HG02798 (cell line): ENCODE results near the gene RFC2.
"Not testable (repeated sequence)": the region's sequence is repeated elsewhere in the genome, so short reads cannot be mapped to it uniquely, and the experiment has no call there.

Experiments
- ATAC-seq: cut with Tn5 transposase; IDR thresholded peaks from one replicate; pipeline ENCODE4 v1.9.1; 2021; ENCODE audit warnings: mild to moderate bottlenecking; ENCODE audit not compliant: unreplicated experiment, poor library complexity

RFC2 gene

DNA sequence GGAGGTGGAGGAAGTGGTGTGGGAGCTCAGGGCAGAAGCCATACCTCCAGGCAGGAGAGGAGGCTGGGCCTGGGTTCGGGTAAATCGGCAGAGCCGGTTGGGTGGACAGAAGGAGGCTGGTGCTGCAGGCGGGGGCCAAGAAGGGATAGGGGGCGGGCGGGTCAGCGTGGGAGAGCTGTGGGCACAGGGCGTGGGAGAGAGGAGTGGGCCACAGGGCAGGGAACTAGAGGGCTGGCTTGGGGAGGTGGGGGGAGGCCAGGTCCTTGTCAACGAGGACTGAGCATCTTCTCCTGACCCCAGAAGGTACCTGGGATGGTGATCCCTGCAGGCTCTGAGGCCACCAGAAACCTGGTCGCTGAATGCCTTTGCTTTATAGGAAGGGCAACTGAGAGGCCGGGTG is 32.5 kb downstream of the RFC2 start:
- no peak for ATAC-seq

DNA sequence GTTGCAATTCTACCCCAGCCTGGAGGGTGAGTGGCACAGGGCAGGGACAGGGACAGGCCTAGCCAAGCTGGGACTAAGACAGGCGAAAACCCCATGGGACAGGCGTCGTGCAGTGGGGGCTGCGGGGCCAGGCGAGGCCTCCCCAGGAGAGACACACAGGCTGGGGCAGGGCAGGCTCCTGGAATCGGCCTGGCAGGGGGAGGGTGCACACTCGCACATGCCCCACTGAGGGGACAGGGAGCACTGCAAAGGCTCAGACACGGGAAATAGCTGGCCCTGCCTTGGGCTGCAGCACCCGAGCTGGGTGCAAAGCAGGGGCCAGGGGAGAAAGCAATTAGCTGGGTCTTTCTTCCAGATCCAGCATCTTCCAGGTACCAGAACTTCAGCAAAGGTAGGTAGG is 34.0 kb downstream of the RFC2 start:
- ATAC-seq, result no peak

- no peak for ATAC-seq
Measured at GRCh38 chr7:74219416-74219815, 34.8 kb downstream of the RFC2 start.

GRCh38 chr7:74218343-74218698 is 35.9 kb downstream of the RFC2 start:
- no peak for ATAC-seq

GRCh38 chr7:74217455-74218342 is 36.5 kb downstream of the RFC2 start:
- peak; percentile 52 for ATAC-seq

DNA sequence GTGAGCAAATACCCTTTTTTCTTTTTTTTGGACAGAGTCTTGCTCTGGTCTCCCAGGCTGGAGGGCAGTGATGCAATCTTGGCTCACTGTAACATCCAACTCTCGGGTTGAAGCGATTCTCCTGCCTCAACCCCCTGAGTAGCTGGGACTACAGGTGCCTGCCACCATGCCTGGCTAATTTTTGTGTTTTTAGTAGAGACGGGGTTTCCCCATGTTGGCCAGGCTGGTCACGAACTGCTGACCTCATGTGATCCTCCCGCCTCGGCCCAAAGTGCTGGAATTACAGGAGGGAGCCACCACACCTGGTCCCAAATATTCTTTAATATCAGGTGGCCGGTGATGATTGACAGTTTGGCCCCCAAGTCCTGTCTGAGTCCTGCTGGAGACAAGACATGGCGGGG is 37.8 kb downstream of the RFC2 start:
- no peak for ATAC-seq

- ATAC-seq, result no peak
Measured at GRCh38 chr7:74215921-74216320, 38.3 kb downstream of the RFC2 start.

- ATAC-seq, result no peak
Measured at GRCh38 chr7:74214816-74215630, 39.2 kb downstream of the RFC2 start.

DNA sequence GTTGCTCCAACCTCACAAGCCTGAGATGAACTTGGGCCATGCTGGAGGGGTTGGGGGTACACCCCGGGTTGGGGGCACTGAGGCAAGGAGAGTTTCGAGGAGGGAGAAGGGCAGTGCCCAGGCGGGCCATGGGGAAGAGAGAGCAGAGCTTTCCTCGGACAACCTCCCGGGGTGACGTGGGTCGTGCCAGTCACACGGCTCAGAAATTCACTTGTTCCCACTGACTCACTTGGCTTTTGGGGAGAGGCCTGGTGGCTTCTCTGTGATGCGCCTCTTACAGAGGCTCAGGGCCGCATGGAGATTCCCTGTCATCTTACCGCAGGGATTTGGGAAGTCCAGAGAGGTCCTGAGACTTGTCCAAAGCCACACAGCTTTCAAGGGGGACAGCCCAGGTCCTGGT is 41.5 kb downstream of the RFC2 start:
- ATAC-seq, result no peak

- ATAC-seq, result not testable (repeated sequence)
Measured at GRCh38 chr7:74208241-74208640, 46.0 kb downstream of the RFC2 start.

DNA sequence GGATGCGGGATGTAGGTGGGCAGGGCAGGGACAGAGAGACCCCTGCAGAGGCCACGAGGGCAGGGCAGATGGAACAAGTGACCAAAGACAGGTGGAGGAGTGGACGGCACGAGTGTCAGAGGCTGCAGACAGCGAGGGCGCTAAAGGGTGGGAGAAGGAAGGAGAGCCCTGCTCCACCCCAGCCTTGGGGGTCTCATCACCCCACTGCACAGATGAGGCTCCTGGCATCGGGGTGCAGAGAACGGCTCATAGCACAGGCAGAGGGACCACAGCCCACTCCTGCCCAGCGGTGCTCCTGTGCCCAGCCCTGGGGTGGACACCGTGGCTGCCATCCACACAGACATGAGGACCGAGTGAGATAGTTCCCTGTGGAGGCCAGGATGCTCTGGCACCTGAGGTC is 46.6 kb downstream of the RFC2 start:
- ATAC-seq, result no peak

DNA sequence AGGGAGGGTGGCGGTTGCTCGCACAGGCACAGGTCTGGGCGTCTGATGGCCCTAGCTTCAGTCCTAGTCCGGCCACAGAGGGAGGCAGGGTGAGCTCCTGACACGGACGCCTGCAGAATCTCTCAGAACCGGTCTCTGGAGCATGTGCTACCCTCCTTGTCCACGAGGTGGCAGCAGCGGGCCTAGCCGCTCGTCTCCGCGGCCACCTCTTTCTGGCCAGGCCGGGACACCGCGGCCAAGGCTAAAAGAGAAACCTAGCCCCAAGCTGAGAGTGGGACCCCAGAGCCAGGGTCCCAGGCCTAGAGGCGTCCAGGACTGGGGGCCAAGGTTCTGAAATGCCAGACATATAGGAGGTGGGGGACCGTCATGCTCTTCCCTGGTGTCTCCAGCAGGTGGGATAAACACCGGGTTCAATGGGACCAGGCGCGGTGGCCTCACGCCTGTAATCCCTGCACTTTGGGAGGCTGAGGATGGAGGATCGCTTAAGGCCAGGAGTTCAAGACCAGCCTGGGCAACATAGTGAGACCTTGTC is 47.5 kb downstream of the RFC2 start:
- peak; percentile 51 for ATAC-seq

- ATAC-seq, result not testable (repeated sequence)
Measured at GRCh38 chr7:74206052-74206451, 48.1 kb downstream of the RFC2 start.

DNA sequence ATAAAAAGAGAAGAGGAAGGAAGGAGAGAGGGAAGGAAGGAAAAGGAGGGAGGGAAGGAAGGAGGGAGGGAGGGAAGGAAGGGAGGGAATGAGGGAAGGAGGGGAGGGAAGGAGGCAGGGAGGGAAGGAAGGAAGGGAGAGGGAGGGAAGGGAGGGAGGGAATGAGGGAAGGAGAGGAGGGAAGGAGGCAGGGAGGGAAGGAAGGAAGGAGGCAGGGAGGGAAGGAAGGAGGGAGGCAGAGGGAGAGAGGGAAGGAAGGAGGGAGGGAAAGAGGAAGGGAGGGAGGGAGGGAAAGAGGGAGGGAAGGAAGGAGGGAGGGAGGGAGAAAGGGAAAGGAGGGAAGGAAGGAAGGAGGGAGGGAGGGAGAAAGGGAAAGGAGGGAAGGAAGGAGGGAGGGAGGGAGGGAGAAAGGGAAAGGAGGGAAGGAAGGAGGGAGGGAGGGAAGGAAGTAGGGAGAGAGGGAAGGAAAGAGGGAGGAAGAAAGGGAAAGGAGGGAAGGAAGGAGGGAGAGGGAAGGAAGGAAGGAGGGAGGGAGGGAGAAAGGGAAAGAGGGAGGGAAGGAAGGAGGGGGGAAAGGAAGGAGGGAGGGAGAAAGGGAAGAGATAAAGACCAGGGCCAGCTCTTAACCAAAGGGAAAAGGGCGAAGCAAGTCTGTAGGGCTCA is 50.1 kb downstream of the RFC2 start:
- no peak for ATAC-seq

GRCh38 chr7:74202841-74203556 is 51.2 kb downstream of the RFC2 start:
- ATAC-seq, result no peak

GRCh38 chr7:74199551-74200355 is 54.4 kb downstream of the RFC2 start:
- ATAC-seq, result no peak

DNA sequence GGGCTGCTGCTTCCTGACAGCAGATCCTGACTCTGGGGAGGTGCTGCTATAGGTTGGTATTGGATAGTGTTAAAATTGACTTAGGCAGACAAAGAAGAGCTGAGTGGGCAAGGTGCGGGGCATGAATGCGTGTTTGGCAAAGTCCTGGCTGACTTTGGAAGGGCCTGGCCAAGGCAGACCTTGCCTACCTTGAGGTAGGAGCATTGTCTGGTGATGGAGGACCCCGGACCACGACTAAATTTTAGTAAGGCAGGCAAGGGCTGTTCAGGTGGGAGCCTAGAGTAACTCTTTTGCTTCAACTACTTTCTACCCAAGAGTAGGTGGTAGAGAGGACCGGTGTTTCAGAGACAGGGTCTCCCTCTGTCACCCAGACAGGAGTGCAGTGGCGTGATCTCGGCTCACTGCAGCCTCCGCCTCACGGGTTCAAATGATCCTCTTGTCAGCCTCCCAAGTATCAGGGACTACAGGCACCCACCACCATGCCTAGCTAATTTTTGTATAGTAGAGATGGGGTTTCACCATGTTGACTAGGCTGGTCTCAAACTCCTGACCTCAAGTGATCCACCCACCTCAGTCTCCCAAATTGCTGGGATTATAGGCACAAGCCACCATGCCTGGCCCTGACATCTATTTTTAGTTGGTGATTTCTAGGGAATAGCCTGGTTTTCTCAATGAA is 56.6 kb downstream of the RFC2 start:
- ATAC-seq, result no peak

DNA sequence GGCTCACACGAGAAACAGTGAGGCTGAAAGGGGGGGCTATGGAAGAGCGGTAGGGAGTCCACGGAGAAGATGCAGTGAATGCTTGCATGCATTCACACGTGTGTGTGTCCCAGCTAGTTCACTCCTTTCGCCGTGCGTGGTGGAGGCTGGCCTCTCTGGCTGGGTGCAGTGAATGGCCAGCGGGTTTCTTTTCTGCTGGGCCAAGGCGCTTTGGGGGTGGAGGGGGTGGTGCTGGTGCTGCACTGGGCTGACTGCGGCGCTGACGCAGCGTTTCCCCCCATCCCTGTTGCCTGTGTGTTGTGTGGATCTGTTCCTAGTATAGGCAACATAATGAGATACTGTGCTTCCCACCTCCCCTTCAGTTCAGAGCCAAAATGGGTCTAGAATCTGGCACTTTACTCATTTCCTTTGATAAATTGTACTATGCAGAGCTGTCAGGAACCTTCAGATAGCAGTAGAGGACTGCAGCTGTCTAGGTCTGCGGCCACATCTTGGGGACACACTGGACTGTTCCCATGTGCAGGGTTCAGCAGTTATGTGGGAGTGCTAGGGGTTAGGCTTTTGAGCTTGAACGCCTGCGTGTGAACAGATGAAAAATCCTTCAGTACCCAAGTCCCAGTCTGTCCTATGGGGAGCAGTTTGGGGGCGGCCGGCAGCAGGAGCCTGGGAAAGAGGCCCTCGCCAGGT is 58.1 kb downstream of the RFC2 start:
- not testable (repeated sequence) for ATAC-seq
